Spinal cord (tissue), 10 donors: Measurements from ENCODE around the gene MRLN. TPM values are rescaled to one million over a fixed set of nuclear protein-coding genes. Genes with fewer than 3 reads are reported as not detected.
"Not testable (repeated sequence)": the region's sequence is repeated elsewhere in the genome, so short reads cannot be mapped to it uniquely, and the experiment has no call there.

Source experiments
- DNase-seq, 6 donors: peaks; one replicate each; pipeline versions ENCODE4 v3.0.0 to v3.0.0-alpha.2; 2013 to 2015; ENCODE audit warnings: low spot score in 6 of 6, low read depth in 4 of 6
- H3K27ac ChIP-seq: one replicate; pipeline ENCODE4 v1.5.1; 2013; ENCODE audit warnings: low read depth, low read length, control low read depth
- H3K27me3 ChIP-seq: one replicate; pipeline ENCODE4 v1.6.1; 2013; ENCODE audit warnings: low read length; ENCODE audit not compliant: control insufficient read depth, insufficient read depth
- H3K36me3 ChIP-seq: one replicate; pipeline ENCODE4 v1.6.1; 2013; ENCODE audit warnings: low read length; ENCODE audit not compliant: control insufficient read depth, insufficient read depth
- H3K4me1 ChIP-seq: one replicate; pipeline ENCODE4 v1.6.1; 2013; ENCODE audit warnings: low read length; ENCODE audit not compliant: control insufficient read depth, insufficient read depth
- H3K4me3 ChIP-seq: one replicate; pipeline ENCODE4 v1.5.1; 2013; ENCODE audit warnings: low read depth, low read length, control low read depth
- H3K9me3 ChIP-seq: one replicate; pipeline ENCODE4 v1.6.1; 2013; ENCODE audit warnings: low read length; ENCODE audit not compliant: control insufficient read depth, insufficient read depth
- WGBS: methylation state at CpG from one replicate; pipeline ENCODE4 v1.1.5; 2013; ENCODE audit warnings: missing lambda C conversion rate; ENCODE audit not compliant: insufficient coverage; 5-methylcytosine and 5-hydroxymethylcytosine counted together
- polyA plus RNA-seq, 2 donors: library from polyadenylated mRNA; unstranded; fragments of 120-200 nt; gene quantifications; one replicate each; pipeline ENCODE4 v1.2.1, GENCODE V29; 2013; ENCODE audit not compliant: insufficient read length in 2 of 2
- total RNA-seq, 2 donors: library from RNA; depleted of rRNA in 1 of 2; stranded (reverse); fragments of 120-200 nt in 1 of 2; fragments of >200 nt in 1 of 2; gene quantifications; one replicate each; pipeline versions ENCODE4 v1.2.3 to v1.2.4, GENCODE V29; 2013 to 2014
- donor health status: healthy.

The MRLN gene
- total and polyA plus RNA-seq, 4 donors: 1.6 to 25.0 (median 2.8) TPM; not detected in 1

GRCh38 chr10:59752278-59752940 is 846 bp downstream of the MRLN start:
- no peak for DNase-seq
- no peaks in the 10 kb centered on the region for H3K27me3 ChIP-seq
- H3K4me3 ChIP-seq: no peak overlapping the region
- H3K36me3 ChIP-seq: no peaks in the 10 kb centered on the region
- no peak overlapping the region for H3K27ac ChIP-seq
- WGBS: no CpG with 5 or more reads among the region's 2 CpGs
- no peaks in the 10 kb centered on the region for H3K9me3 ChIP-seq
- H3K4me1 ChIP-seq: no peaks in the 10 kb centered on the region

- WGBS: 69% methylated on average over 9 of the region's 12 CpGs
- Histone ChIP-seq H3K36me3 (no peaks in the 10 kb centered on the region), H3K9me3 (no peaks in the 10 kb centered on the region), H3K27ac (no peak overlapping the region), H3K27me3 (no peaks in the 10 kb centered on the region), H3K4me3 (no peak overlapping the region), H3K4me1 (no peaks in the 10 kb centered on the region)
- DNase-seq: peak in 1 of 6 donors; percentile 10
Observed at GRCh38 chr10:59750155-59750945, 2.9 kb downstream of the MRLN start.

DNA sequence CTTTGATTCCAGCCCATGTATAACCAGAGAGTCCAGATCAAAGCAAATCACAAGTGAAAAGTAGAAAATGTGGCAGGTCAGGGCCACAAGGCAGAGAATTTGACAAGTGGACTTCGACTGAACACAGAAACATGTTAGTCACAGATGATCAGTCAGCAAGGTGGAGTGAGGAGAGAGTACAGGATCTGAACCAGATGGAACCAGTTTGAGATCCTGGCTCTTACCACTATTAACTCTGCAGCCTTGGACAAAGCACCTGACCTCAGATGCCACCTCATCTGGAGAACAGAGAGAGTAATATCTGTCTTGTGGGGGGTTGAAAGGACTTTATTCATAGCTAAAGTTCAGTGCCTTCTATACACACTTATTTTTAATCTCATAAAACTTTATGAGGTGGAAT is 4.4 kb downstream of the MRLN start:
- Histone ChIP-seq H3K4me1 (no peaks in the 10 kb centered on the region), H3K27me3 (no peaks in the 10 kb centered on the region), H3K27ac (no peak overlapping the region), H3K36me3 (no peaks in the 10 kb centered on the region), H3K9me3 (no peaks in the 10 kb centered on the region), H3K4me3 (no peak overlapping the region)
- 80% methylated on average over 1 of the region's 1 CpG for WGBS
- DNase-seq: no peak

DNA sequence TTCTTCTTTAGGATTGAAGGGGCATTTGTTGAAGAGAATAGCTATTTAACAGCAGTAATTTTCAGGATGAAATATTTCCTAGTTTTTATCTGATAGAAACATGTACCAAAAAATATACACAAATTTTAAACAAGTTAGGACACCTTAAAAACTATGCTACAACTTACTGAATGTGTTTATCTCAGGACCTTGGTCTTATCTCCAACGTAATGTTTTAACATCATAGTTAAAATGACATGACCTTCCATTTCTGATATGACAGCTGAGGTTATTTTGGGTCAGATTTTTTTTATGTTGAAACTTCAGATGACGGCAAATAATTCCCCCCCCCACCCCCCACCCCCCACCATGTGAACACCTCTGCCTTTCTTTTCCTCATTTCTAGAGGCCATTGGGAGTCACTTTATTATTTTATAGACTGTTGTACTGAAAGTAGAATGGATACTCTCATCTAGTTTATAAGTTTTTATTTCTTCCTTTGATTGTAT is 8.0 kb downstream of the MRLN start:
- DNase-seq: no peak
- H3K36me3 ChIP-seq: no peaks in the 10 kb centered on the region
- no peaks in the 10 kb centered on the region for H3K9me3 ChIP-seq
- no peak overlapping the region for H3K4me3 ChIP-seq
- H3K27ac ChIP-seq: no peak overlapping the region
- no peaks in the 10 kb centered on the region for H3K27me3 ChIP-seq
- H3K4me1 ChIP-seq: no peaks in the 10 kb centered on the region
- no CpG with 5 or more reads among the region's 2 CpGs for WGBS

DNA sequence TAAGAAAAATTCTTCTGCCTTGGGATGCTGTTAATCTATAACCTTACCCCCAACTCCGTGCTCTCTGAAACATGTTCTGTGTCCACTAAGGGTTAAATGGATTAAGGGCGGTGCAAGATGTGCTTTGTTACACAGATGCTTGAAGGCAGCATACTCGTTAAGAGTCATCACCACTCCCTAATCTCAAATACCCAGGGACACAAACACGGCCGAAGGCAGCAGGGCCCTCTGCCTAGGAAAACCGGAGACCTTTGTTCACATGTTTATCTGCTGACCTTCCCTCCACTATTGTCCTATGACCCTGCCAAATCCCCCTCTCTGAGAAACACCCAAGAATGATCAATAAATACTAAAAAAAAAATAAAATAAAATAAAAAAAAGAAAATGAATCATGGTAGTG is 8.5 kb downstream of the MRLN start:
- not testable (repeated sequence) for H3K27ac ChIP-seq, H3K4me3 ChIP-seq, H3K4me1 ChIP-seq, H3K36me3 ChIP-seq, H3K9me3 ChIP-seq, DNase-seq, H3K27me3 ChIP-seq
- WGBS: 33% methylated on average over 1 of the region's 6 CpGs

- WGBS: 98% methylated on average over 28 of the region's 32 CpGs
- H3K9me3 ChIP-seq, H3K4me1 ChIP-seq, H3K27me3 ChIP-seq, H3K36me3 ChIP-seq, H3K4me3 ChIP-seq, H3K27ac ChIP-seq, DNase-seq: not testable (repeated sequence)
Observed at GRCh38 chr10:59744156-59744555, 9.1 kb downstream of the MRLN start.

GRCh38 chr10:59741583-59741982 is 11.7 kb downstream of the MRLN start:
- no peaks in the 10 kb centered on the region for H3K9me3 ChIP-seq
- no peaks in the 10 kb centered on the region for H3K27me3 ChIP-seq
- H3K4me1 ChIP-seq: no peaks in the 10 kb centered on the region
- no peaks in the 10 kb centered on the region for H3K36me3 ChIP-seq
- H3K4me3 ChIP-seq: no peak overlapping the region
- DNase-seq: no peak
- no peak overlapping the region for H3K27ac ChIP-seq
- WGBS: 97% methylated on average over 4 of the region's 5 CpGs

- Histone ChIP-seq H3K36me3 (no peaks in the 10 kb centered on the region), H3K9me3 (no peaks in the 10 kb centered on the region), H3K4me3 (no peak overlapping the region), H3K4me1 (no peaks in the 10 kb centered on the region), H3K27ac (no peak overlapping the region), H3K27me3 (no peaks in the 10 kb centered on the region)
- no peak for DNase-seq
Observed at GRCh38 chr10:59741048-59741447, 12.2 kb downstream of the MRLN start.

DNA sequence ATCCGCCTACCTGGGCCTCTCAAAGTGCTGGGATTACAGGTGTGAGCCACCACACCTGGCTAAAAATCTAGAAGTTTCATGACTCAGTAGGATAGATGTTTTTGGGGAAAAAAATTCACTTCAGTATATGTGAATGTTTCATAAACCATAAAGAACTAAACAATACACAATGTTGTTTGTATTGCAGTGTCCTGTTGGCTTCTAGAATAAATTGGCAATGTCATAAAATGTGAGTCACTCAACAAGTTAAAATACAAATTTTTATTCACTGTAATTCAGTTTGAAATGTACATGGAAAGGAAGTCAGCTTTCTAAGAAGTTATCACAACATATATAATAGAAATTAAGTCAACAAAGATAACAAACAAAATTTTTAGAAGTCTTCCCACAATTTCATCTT is 16.5 kb downstream of the MRLN start:
- H3K4me3 ChIP-seq: no peak overlapping the region
- H3K9me3 ChIP-seq: no peaks in the 10 kb centered on the region
- H3K27me3 ChIP-seq: no peaks in the 10 kb centered on the region
- no peaks in the 10 kb centered on the region for H3K4me1 ChIP-seq
- H3K27ac ChIP-seq: no peak overlapping the region
- no CpG with 5 or more reads among the region's 1 CpG for WGBS
- H3K36me3 ChIP-seq: no peaks in the 10 kb centered on the region
- no peak for DNase-seq

- Histone ChIP-seq H3K4me1 (no peaks in the 10 kb centered on the region), H3K9me3 (no peaks in the 10 kb centered on the region), H3K27me3 (no peaks in the 10 kb centered on the region), H3K4me3 (no peak overlapping the region), H3K27ac (no peak overlapping the region), H3K36me3 (no peaks in the 10 kb centered on the region)
- WGBS: no CpG with 5 or more reads among the region's 1 CpG
- no peak for DNase-seq
Observed at GRCh38 chr10:59735296-59735695, 18.0 kb downstream of the MRLN start.
